ENCODE data around the gene SOAT1.

GRCh38 chr1:179365342-179366092 lies 71.9 kb downstream of the SOAT1 start, which contains the start of gene AXDND1:
- TF ChIP-seq CTCF (IDR thresholded peaks at IDR 0.05) (peak in 2 of 12 donors; percentile 31 to 57), POLR2A (IDR thresholded peaks at IDR 0.05) (peak in 1 of 2 donors; percentile 52)

Data from heart left ventricle (tissue), 13 donors.